HepG2 (cell line): ENCODE measurements around the gene ZC3H13. TPM values are rescaled to one million over a fixed set of nuclear protein-coding genes. Genes with fewer than 3 reads are reported as not detected.

Experiments
- ATAC-seq: fragments of 200-7000 bp; cut with Tn5 transposase; 3 replicates; pipeline ENCODE4 v1.9.1; 2020; ENCODE audit warnings: mild to moderate bottlenecking, moderate library complexity
- BruUV-seq: library from RNA; stranded (reverse); fragments of 400-500 nt; replicated peaks from 2 replicates; lab custom pipeline; 2021; lab: Mats Ljungman, UMichigan
- CTCF ChIA-PET: fragments of 300-600 bp; formaldehyde crosslinking; extraction: SDS; loops from one replicate; lab custom pipeline; 2021; ENCODE audit warnings: low total read pairs, inconsistent platforms, low intra/inter-chr PET ratio; lab: Yijun Ruan, JAX
- POLR2A ChIA-PET: fragments of 350-600 bp; sonication (Branson Sonifier 250); formaldehyde crosslinking; loops from one replicate; lab custom pipeline; 2020; ENCODE audit warnings: antibody characterized with exemption, inconsistent platforms; lab: Yijun Ruan, JAX
- DNase-seq: peaks from one replicate; pipeline ENCODE4 v3.0.0-alpha.2; 2015; ENCODE audit warnings: low spot score
- FAIRE-seq: peaks from 3 replicates; lab custom pipeline; 2011; peaks lifted over from hg19 to GRCh38; lab: Jason Lieb, UNC
- H2AFZ ChIP-seq: one replicate; pipeline ENCODE4 v1.6.1; 2011; ENCODE audit warnings: low read length, inconsistent platforms
- H3K27ac ChIP-seq: fragments of 300-600 bp; 3 replicates; pipeline ENCODE4 v1.8.0; 2011; ENCODE audit warnings: mixed run types, mild to moderate bottlenecking, mixed read lengths, low read length, inconsistent platforms; ENCODE audit not compliant: insufficient read depth; ENCODE audit errors: extremely low read length
- H3K27me3 ChIP-seq, 2 experiments: fragments of 200-600 bp in 1 of 2; 2 replicates in 1 of 2; 3 replicates in 1 of 2; pipeline versions ENCODE4 v1.6.0 to v1.8.0; 2011; ENCODE audit warnings: low read length in 2 of 2, mild to moderate bottlenecking in 2 of 2, moderate library complexity in 2 of 2, inconsistent platforms in 1 of 2; ENCODE audit not compliant: insufficient read depth in 2 of 2, control insufficient read depth in 1 of 2
- H3K36me3 ChIP-seq, 2 experiments: fragments of 200-600 bp in 1 of 2; replicated peaks in 1 of 2; 2 replicates in 1 of 2; 3 replicates in 1 of 2; pipeline versions ENCODE4 v1.5.1 to v1.8.0; 2011; ENCODE audit warnings: low read length in 2 of 2, inconsistent platforms in 1 of 2; ENCODE audit not compliant: insufficient read depth in 2 of 2, control insufficient read depth in 1 of 2
- H3K4me1 ChIP-seq: 2 replicates; pipeline ENCODE4 v1.5.1; 2012; ENCODE audit warnings: low read length, inconsistent platforms; ENCODE audit not compliant: insufficient read depth
- H3K4me2 ChIP-seq: 2 replicates; pipeline ENCODE4 v1.6.0; 2011; ENCODE audit warnings: low read depth, low read length, inconsistent platforms
- H3K4me3 ChIP-seq, 3 experiments: fragments of 200-600 bp in 1 of 3; sonication (generic), shearing (Covaris generic) in 1 of 3; replicated peaks in 1 of 3; 2 replicates each; pipeline ENCODE4 v1.5.1; 2011 to 2016; ENCODE audit warnings: low read length in 3 of 3, inconsistent platforms in 2 of 3, low read depth in 2 of 3, mild to moderate bottlenecking in 2 of 3, control low read depth in 1 of 3, mixed read lengths in 1 of 3; ENCODE audit not compliant: insufficient read depth in 1 of 3
- H3K79me2 ChIP-seq: one replicate; pipeline ENCODE4 v1.6.1; 2011; ENCODE audit warnings: low read length, inconsistent platforms; ENCODE audit not compliant: insufficient read depth
- H3K9ac ChIP-seq: 2 replicates; pipeline ENCODE4 v1.6.0; 2011; ENCODE audit warnings: mild to moderate bottlenecking, low read depth, low read length, inconsistent platforms; ENCODE audit not compliant: insufficient read depth
- H3K9me3 ChIP-seq: 2 replicates; pipeline ENCODE4 v1.5.1; 2012; ENCODE audit warnings: mild to moderate bottlenecking, low read length
- H4K20me1 ChIP-seq: 2 replicates; pipeline ENCODE4 v1.6.0; 2011; ENCODE audit warnings: inconsistent platforms, mild to moderate bottlenecking, low read length, moderate library complexity; ENCODE audit not compliant: insufficient read depth
- ARID3A ChIP-seq: IDR thresholded peaks from 2 replicates; pipeline ENCODE4 v1.6.1; 2012; ENCODE audit warnings: low read depth, low read length, improper control_type of control experiment
- ATF4 ChIP-seq, 2 experiments: fragments of 450-650 bp in 1 of 2; sonication (generic) in 1 of 2; formaldehyde crosslinking; IDR thresholded peaks; 2 replicates each; pipeline versions ENCODE4 v1.5.0 to v1.8.0; 2020 to 2022; ENCODE audit warnings: mild to moderate bottlenecking in 1 of 2, missing genetic modification reagents in 1 of 2
- FOXK2 ChIP-seq: fragments of 450-650 bp; IDR thresholded peaks from 2 replicates; pipeline ENCODE4 v1.6.1; 2016
- HIC2 ChIP-seq: sonication (generic); formaldehyde crosslinking; IDR thresholded peaks from 2 replicates; pipeline ENCODE4 v1.9.0; 2022; ENCODE audit warnings: low read depth, missing genetic modification reagents
- MLX ChIP-seq: IDR thresholded peaks from 2 replicates; pipeline ENCODE4 v1.6.1; 2016
- ZBTB46 ChIP-seq: sonication (generic); formaldehyde crosslinking; IDR thresholded peaks from 2 replicates; pipeline ENCODE4 v1.4.0; 2020; ENCODE audit warnings: mild to moderate bottlenecking, missing genetic modification reagents, borderline replicate concordance
- ZNF383 ChIP-seq: sonication (generic); formaldehyde crosslinking; IDR thresholded peaks from 2 replicates; pipeline ENCODE4 v1.4.0; 2020; ENCODE audit warnings: missing genetic modification reagents, mild to moderate bottlenecking, borderline replicate concordance
- ZNF44 ChIP-seq: sonication (generic); formaldehyde crosslinking; IDR thresholded peaks from 2 replicates; pipeline ENCODE4 v1.5.1; 2020; ENCODE audit warnings: mild to moderate bottlenecking, missing genetic modification reagents
- ZNF530 ChIP-seq: sonication (generic); formaldehyde crosslinking; IDR thresholded peaks from 2 replicates; pipeline ENCODE4 v1.5.0; 2020; ENCODE audit warnings: low read depth, mild to moderate bottlenecking, missing genetic modification reagents
- ZNF564 ChIP-seq: sonication (generic); formaldehyde crosslinking; IDR thresholded peaks from 2 replicates; pipeline ENCODE4 v1.8.1; 2023; ENCODE audit warnings: mild to moderate bottlenecking, missing genetic modification reagents
- ZNF577 ChIP-seq: sonication (generic); formaldehyde crosslinking; IDR thresholded peaks from 2 replicates; pipeline ENCODE4 v1.4.0; 2020; ENCODE audit warnings: mild to moderate bottlenecking, low read depth, missing genetic modification reagents, borderline replicate concordance
- ZNF589 ChIP-seq: sonication (generic); formaldehyde crosslinking; conservative IDR thresholded peaks from 2 replicates; pipeline ENCODE4 v1.8.0; 2022; ENCODE audit warnings: mild to moderate bottlenecking, moderate library complexity, missing genetic modification reagents
- ZNF850 ChIP-seq: sonication (generic); formaldehyde crosslinking; conservative IDR thresholded peaks from 2 replicates; pipeline ENCODE4 v1.9.0; 2021; ENCODE audit warnings: mild to moderate bottlenecking, missing genetic modification reagents
- WGBS: methylation state at CpG from one replicate; pipeline ENCODE4 v1.1.6; 2017; ENCODE audit warnings: low lambda C conversion rate; 5-methylcytosine and 5-hydroxymethylcytosine counted together
- in situ Hi-C: cut with HindIII; loops from 2 replicates; pipeline ENCODE4 v1.10.0; 2017; ENCODE audit warnings: low pct_unique_long_range_greater_than_20kb; ENCODE audit not compliant: extremely low pct_ligation_motif_present
- intact Hi-C: fragments of 100-400 bp; cut with micrococcal nuclease; formaldehyde crosslinking; loops from one replicate; pipeline ENCODE4 v1.10.0; 2022; ENCODE audit not compliant: unreplicated experiment
- polyA plus RNA-seq, 8 experiments: library from polyadenylated mRNA; depleted of rRNA in 3 of 8; stranded (reverse) in 7 of 8; unstranded in 1 of 8; fragments of >200 nt; fragmentation: Illumina TruSeq in 4 of 8; extraction: Trizol in 4 of 8; gene quantifications; 2 replicates each; pipeline versions ENCODE4 v1.2.1 to v1.2.3, GENCODE V29; 2011 to 2016; ENCODE audit warnings: low read depth in 4 of 8, missing spikeins in 1 of 8, mixed read lengths in 1 of 8; ENCODE audit not compliant: insufficient read depth in 1 of 8
- total RNA-seq, 5 experiments: library from RNA; depleted of rRNA; stranded (reverse); fragments of >200 nt; fragmentation: Illumina TruSeq; extraction: Trizol; gene quantifications; 2 replicates each; pipeline ENCODE4 v1.2.3, GENCODE V29; 2016; ENCODE audit warnings: low read depth in 1 of 5
- TF ChIP-seq, protein P1 (sequence below): sonication (generic); formaldehyde crosslinking; conservative IDR thresholded peaks from 2 replicates; pipeline ENCODE4 v1.8.0; 2022; ENCODE audit warnings: low read depth, missing genetic modification reagents

ZC3H13 gene
- total and polyA plus RNA-seq, 2 of the 13 experiments (the other 11 are each of a cell fraction or from before 2014, with no cell fraction given): 2.7 to 23.5 TPM

- in situ Hi-C loops: no loop called here
- WGBS: 64% methylated on average over 7 of the region's 7 CpGs
- no peak for TF ChIP-seq MLX (CRISPR knock-in tag)
- no peak for TF ChIP-seq ZNF564 (CRISPR knock-in tag)
- no peak for TF ChIP-seq ZNF530 (CRISPR knock-in tag)
- TF ChIP-seq, protein P1, sequence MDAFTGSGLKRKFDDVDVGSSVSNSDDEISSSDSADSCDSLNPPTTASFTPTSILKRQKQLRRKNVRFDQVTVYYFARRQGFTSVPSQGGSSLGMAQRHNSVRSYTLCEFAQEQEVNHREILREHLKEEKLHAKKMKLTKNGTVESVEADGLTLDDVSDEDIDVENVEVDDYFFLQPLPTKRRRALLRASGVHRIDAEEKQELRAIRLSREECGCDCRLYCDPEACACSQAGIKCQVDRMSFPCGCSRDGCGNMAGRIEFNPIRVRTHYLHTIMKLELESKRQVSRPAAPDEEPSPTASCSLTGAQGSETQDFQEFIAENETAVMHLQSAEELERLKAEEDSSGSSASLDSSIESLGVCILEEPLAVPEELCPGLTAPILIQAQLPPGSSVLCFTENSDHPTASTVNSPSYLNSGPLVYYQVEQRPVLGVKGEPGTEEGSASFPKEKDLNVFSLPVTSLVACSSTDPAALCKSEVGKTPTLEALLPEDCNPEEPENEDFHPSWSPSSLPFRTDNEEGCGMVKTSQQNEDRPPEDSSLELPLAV (CRISPR knock-in tag): no peak
- no peak for TF ChIP-seq ZNF383
- TF ChIP-seq ARID3A: no peak
- TF ChIP-seq ZNF577 (CRISPR knock-in tag): no peak
- TF ChIP-seq FOXK2: no peak
- TF ChIP-seq ZBTB46 (CRISPR knock-in tag): no peak
- TF ChIP-seq ZNF44: no peak
- TF ChIP-seq ZNF589: no peak
- no peak for TF ChIP-seq HIC2
- no peak for TF ChIP-seq ATF4 (CRISPR knock-in tag; IDR thresholded peaks at IDR 0.05)
- no peak for TF ChIP-seq ZNF850 (CRISPR knock-in tag)
Observed at GRCh38 chr13:45915686-45916439, 136.7 kb downstream of the ZC3H13 start.

More at GRCh38 chr13:45915686-45916439, 136.7 kb downstream of the ZC3H13 start:
- no peak for DNase-seq
- intact Hi-C loops: no loop called here
- H3K9me3 ChIP-seq: no peaks in the 10 kb centered on the region
- no peak overlapping the region for H2AFZ ChIP-seq
- no TSS peak for BruUV-seq
- H3K79me2 ChIP-seq: no peaks in the 10 kb centered on the region
- no peak for FAIRE-seq
- no peaks in the 10 kb centered on the region for H3K36me3 ChIP-seq
- peaks cover 0 to 16% of the 10 kb centered on the region in 2 experiments; a peak in 1 of 5 replicates for H3K27me3 ChIP-seq
- ATAC-seq: no peak
- no peak overlapping the region for H3K9ac ChIP-seq
- H3K4me1 ChIP-seq: no peaks in the 10 kb centered on the region
- H4K20me1 ChIP-seq: no peaks in the 10 kb centered on the region
- CTCF ChIA-PET: no interaction called here
- no peak overlapping the region for H3K27ac ChIP-seq
- no peak overlapping the region for H3K4me3 ChIP-seq
- POLR2A ChIA-PET: no interaction called here
- no peak overlapping the region for H3K4me2 ChIP-seq
